Osteocyte (in vitro differentiated cells): ENCODE results near the gene KCNJ12. TPM values are rescaled to one million over a fixed set of nuclear protein-coding genes. Genes with fewer than 3 reads are reported as not detected.
A peak's percentile ranks its signal among the peaks of the same experiment; 100 is the strongest.
"Not testable (repeated sequence)": the region's sequence is repeated elsewhere in the genome, so short reads cannot be mapped to it uniquely, and the experiment has no call there.

Experiments used
- DNase-seq: peaks from one replicate; pipeline ENCODE4 v3.0.0; 2021; ENCODE audit warnings: mixed read lengths; ENCODE audit not compliant: unreplicated experiment; ENCODE audit errors: extremely low spot score
- H3K27ac Mint-ChIP-seq: one replicate; pipeline ENCODE4 v1.8.0; 2021; ENCODE audit warnings: mild to moderate bottlenecking, mixed read lengths; ENCODE audit not compliant: unreplicated experiment
- H3K27me3 Mint-ChIP-seq: one replicate; pipeline ENCODE4 v1.8.0; 2021; ENCODE audit warnings: mixed read lengths; ENCODE audit not compliant: unreplicated experiment
- H3K36me3 Mint-ChIP-seq: one replicate; pipeline ENCODE4 v1.8.0; 2021; ENCODE audit warnings: mixed read lengths; ENCODE audit not compliant: unreplicated experiment
- H3K4me1 Mint-ChIP-seq: one replicate; pipeline ENCODE4 v1.8.0; 2021; ENCODE audit warnings: mixed read lengths; ENCODE audit not compliant: unreplicated experiment
- H3K4me3 Mint-ChIP-seq: one replicate; pipeline ENCODE4 v1.8.0; 2021; ENCODE audit warnings: mild to moderate bottlenecking, moderate library complexity, mixed read lengths; ENCODE audit not compliant: unreplicated experiment
- H3K9me3 Mint-ChIP-seq: one replicate; pipeline ENCODE4 v1.8.0; 2021; ENCODE audit warnings: mixed read lengths; ENCODE audit not compliant: unreplicated experiment
- total RNA-seq: library from RNA; stranded (reverse); gene quantifications from 2 replicates; pipeline ENCODE4 v1.2.1, GENCODE V29; 2021
- TF ChIP-seq, protein P1 (sequence below): fragments of 200-600 bp; sonication (generic); IDR thresholded peaks from 2 replicates; pipeline ENCODE4 v1.5.0; 2021; ENCODE audit warnings: antibody characterized with exemption, mild to moderate bottlenecking, moderate library complexity

KCNJ12 gene
- total RNA-seq, 1 donor from 2014 or later, result 2.3 TPM

DNA sequence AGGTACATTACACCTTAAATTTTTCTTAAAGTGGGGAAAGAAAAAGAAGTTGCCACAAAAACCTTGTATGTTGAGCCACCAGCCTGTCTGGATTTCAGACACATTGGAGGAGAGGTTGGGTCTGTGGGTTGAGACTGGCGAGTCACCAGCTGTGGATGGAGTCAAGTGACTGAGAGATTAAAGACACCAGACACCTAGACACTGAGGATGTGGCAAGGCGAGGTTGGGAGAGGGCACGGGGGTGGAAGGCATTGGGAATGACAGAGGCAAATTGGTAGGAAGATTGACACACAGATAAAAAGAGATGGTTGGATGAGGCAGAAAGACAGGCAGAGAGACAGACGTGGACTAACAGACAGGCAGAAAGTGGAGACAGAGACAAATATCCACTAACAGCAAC is 49.6 kb downstream of the KCNJ12 start:
- Mint-ChIP-seq H3K27me3 (no peaks in the 10 kb centered on the region), H3K4me3 (no peak overlapping the region), H3K36me3 (no peaks in the 10 kb centered on the region), H3K27ac (no peak overlapping the region), H3K4me1 (peaks cover 13% of the 10 kb centered on the region), H3K9me3 (no peaks in the 10 kb centered on the region)
- TF ChIP-seq, protein P1, sequence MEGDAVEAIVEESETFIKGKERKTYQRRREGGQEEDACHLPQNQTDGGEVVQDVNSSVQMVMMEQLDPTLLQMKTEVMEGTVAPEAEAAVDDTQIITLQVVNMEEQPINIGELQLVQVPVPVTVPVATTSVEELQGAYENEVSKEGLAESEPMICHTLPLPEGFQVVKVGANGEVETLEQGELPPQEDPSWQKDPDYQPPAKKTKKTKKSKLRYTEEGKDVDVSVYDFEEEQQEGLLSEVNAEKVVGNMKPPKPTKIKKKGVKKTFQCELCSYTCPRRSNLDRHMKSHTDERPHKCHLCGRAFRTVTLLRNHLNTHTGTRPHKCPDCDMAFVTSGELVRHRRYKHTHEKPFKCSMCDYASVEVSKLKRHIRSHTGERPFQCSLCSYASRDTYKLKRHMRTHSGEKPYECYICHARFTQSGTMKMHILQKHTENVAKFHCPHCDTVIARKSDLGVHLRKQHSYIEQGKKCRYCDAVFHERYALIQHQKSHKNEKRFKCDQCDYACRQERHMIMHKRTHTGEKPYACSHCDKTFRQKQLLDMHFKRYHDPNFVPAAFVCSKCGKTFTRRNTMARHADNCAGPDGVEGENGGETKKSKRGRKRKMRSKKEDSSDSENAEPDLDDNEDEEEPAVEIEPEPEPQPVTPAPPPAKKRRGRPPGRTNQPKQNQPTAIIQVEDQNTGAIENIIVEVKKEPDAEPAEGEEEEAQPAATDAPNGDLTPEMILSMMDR, result no peak
- no peak for DNase-seq

DNA sequence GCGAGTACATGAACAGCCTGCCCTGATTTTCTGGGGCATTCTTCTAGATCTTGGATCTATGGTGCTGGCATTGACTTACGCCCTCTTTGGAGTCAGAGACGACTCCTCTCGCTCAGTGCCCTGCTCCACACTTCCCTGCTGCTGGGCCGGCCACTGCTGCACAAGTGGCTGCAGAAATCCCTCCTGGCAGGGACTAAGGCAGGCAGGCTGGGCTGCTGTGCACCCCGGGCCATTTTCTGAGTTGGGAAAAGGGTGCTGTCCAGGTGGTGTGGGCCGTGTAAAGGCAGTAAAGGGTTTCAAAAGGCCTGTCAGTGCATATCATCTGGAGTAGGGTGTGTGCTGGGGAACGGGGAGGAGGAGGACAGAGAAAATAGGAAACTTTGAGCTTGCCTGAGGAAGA is 50.1 kb downstream of the KCNJ12 start:
- H3K9me3 Mint-ChIP-seq, H3K4me3 Mint-ChIP-seq, H3K27me3 Mint-ChIP-seq, H3K27ac Mint-ChIP-seq, DNase-seq, H3K36me3 Mint-ChIP-seq: not testable (repeated sequence)
- peaks cover 13% of the 10 kb centered on the region for H3K4me1 Mint-ChIP-seq

DNA sequence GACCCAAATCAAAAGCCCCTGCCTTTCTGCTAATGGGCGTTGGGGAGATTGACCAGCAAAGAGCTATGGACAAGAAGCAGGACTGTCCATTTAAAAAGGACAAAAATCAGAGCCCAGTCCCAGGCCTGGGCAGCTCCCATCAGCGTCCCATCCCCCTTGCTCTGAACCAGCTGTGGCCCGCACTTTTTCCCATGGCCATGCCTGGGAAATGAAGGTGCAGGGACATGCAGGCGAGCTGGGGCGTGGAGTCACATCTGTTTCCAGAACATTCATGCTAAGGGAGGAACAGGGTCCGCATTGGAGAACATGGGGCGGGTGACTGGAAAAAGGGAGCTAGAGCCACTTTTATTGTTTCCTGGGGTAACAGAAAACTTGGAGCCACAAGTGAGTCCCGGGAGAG is 50.7 kb downstream of the KCNJ12 start:
- not testable (repeated sequence) for H3K36me3 Mint-ChIP-seq, DNase-seq, H3K4me1 Mint-ChIP-seq, H3K4me3 Mint-ChIP-seq, H3K27ac Mint-ChIP-seq, H3K27me3 Mint-ChIP-seq, H3K9me3 Mint-ChIP-seq

DNA sequence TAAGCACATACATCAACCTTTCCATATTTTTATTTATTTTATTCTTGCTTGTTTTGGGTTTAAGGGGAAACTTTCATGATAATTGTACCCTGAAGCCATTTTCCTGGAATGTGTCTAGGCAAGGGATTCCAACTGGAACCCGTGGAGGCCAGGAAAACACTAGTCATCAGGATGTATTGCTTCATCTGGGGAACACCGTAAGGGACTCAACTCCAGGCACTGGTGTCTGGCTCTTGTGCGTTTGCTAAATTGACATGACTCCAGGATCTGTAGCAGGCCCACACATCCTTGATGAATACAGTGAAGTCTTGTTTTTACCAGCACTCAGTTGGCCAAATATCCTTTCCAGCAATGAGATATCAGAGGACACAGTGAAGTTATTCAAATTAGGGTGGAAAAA is 51.6 kb downstream of the KCNJ12 start:
- not testable (repeated sequence) for H3K27me3 Mint-ChIP-seq

DNA sequence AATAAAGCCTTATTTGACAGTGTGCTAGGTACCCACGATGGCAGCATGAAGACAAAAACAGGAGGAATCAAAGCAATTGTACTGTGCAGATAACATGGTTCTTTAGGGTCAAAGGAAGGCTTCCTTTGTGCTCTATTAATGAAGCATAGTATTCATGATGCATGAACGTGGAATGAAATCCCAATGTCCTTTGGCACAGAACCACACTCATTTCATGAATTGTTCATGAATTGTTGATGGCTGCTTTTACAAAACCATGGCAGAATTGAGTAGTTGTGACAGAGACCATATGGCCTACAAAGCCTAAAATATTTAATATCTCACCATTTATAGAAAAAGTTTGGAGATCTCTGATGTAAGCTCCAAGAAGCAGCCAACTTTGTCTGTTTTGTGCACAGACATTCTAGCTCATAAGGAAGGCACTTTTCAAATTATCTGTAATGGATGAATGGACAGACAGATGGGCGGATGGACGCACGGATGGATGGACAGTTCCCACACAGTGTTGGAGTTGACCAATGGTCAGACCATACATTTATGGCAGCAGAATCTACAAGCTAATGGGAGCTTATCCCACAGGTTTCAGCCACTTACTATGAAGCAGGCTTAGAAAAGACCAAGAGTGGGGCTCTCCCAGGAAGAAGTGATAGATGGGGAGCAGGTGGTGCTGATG is 52.7 kb downstream of the KCNJ12 start:
- H3K9me3 Mint-ChIP-seq, DNase-seq, H3K4me1 Mint-ChIP-seq, H3K36me3 Mint-ChIP-seq, H3K4me3 Mint-ChIP-seq, H3K27me3 Mint-ChIP-seq, H3K27ac Mint-ChIP-seq: not testable (repeated sequence)

More for the DNA sequence above, 51.6 kb downstream of the KCNJ12 start:
- H3K27ac Mint-ChIP-seq, result peak overlapping the region; percentile 38
- DNase-seq, H3K9me3 Mint-ChIP-seq, H3K36me3 Mint-ChIP-seq, H3K4me1 Mint-ChIP-seq, H3K4me3 Mint-ChIP-seq: not testable (repeated sequence)

DNA sequence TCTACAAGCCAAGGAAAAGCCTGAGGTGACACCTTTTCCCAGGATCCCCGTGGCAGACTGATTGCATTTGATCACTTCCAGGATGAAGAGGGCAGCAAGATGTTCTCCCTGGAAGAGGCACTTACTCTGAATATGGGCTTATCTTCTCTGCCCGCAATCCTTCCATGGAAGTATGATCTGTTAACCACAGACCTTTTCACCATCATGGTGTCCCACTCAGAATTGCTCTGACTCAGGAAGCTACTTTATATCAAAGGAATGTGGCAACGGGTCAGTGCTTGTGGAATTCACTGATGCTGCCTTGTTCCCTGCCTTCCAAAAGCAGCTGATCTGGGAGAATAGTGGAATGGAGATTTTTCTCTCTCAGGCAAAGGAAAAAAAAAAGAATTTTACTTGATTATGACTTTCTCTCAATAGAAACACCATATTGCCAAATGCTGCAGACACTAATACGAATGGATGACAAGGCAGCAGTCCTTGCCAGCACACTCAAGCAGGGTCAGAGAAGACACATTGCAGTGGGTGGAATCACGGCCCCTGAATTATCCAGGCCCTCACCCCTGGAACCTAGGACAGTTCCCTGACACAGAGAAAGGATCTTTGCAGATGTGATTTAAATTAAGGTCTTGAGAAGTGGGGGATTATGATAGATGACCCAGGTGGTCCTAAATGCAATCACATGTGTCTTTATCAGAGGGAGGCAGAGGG is 53.9 kb downstream of the KCNJ12 start:
- DNase-seq, H3K27me3 Mint-ChIP-seq, H3K27ac Mint-ChIP-seq, H3K4me1 Mint-ChIP-seq, H3K9me3 Mint-ChIP-seq, H3K36me3 Mint-ChIP-seq, H3K4me3 Mint-ChIP-seq: not testable (repeated sequence)

DNA sequence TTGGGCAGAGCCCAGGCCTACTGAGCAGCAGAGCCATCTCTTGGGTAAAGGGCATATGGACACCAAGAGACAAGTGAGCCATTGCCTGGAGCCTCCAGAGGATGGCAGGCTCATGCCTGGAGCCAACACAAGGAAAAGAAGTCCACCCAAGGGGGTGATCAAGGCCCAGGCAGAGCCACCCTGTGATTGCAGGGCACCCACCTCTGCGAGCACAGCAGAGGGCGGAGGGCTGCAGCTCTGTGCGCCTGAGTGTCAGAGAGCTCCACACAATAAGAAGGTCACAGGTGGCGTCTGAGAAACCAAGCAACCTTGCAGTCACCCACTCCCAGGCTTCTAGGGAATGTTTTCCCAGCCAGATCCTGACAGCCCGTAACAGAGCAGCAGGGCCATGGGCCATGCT is 57.8 kb downstream of the KCNJ12 start:
- not testable (repeated sequence) for H3K4me1 Mint-ChIP-seq

DNA sequence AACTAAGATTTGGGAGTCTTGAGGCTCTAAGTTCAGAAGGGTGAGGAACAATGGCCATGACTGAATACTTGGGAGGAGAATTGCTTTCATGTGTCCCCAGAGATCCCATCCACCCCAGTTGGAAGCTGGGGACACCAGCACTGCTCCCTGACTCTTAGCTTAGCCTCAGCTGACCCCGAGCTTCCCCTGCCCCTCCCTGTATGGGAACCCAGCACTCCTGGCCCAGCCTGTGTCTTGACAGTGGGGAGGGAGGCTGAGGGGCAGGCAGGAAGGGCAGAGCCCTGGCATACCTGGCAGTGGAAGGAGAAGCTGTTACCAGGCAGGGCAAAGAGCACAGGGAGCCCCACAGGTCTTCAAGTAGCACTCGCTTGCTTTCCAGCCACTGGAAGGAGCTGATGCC is 58.8 kb downstream of the KCNJ12 start:
- DNase-seq, H3K9me3 Mint-ChIP-seq, H3K27ac Mint-ChIP-seq, H3K27me3 Mint-ChIP-seq, H3K4me1 Mint-ChIP-seq, H3K4me3 Mint-ChIP-seq, H3K36me3 Mint-ChIP-seq: not testable (repeated sequence)

More for the DNA sequence above, 57.8 kb downstream of the KCNJ12 start:
- not testable (repeated sequence) for H3K9me3 Mint-ChIP-seq, H3K4me3 Mint-ChIP-seq, H3K27ac Mint-ChIP-seq, H3K36me3 Mint-ChIP-seq, H3K27me3 Mint-ChIP-seq
- peak; percentile 78 for DNase-seq

DNA sequence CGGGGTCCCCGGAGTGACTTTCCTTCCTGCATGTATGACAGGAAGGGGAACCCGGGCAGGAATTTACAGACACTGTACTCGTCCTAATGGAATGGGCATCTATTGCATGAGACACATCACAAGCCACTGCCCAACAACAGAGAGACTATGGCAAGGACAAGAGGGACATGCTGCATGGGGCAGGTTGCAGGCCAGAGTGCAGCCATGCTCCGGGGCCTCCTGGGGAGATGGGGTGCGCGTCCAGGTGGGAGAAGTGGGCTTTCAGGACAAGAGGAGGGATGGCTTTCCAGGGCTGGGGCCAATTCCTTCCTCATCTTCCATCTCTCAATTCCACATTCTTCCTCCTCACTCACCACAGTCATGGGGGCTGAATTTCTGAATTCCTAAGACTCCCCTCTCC is 60.3 kb downstream of the KCNJ12 start:
- H3K36me3 Mint-ChIP-seq, H3K4me1 Mint-ChIP-seq: not testable (repeated sequence)

DNA sequence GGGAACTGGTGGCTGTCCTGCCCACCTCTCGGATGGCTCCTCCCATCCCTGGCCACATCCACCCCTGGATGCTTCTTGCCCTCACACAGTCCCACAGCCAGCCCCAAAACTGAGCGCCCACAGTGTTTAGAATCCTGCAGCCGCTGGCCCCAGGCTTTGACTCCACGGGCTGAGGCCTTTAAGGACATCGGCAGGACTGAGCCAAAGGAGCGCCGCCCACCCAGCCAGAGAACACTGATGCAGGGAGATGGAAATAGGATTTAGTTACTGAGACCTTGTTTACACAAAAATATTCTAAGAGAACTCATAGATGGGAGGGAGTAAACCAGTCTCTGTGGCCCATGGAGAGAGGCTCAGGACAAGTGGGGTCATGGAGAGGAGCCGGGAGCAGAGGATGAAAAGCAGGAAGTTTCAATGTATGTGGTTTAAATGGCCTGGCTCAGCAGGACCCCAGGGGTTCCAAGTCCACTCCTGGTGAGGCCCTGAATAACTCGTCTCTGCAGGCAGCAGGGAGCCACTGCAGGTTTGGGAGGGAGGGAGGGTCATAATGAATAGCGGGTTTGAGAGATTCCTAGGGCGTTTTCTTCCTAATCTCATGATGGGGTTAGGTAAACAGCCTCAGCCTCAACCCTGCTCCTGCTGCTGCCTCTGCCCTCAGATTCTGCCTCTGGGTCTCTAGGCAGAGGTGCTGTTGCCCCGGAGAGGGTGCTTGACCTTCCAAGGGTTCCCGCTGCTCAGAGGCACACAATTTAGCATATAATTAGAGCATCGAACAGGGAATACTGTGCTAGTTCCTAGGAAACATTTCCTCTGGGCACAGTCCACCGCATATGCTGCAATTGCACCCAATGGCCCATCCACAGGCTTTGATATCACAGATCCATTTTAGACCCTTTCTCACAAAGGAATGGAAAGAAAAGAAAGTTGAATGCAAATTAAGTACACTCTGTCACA is 61.0 kb downstream of the KCNJ12 start:
- not testable (repeated sequence) for H3K4me1 Mint-ChIP-seq, H3K4me3 Mint-ChIP-seq, H3K36me3 Mint-ChIP-seq, H3K9me3 Mint-ChIP-seq, H3K27ac Mint-ChIP-seq
- peak; percentile 65 for DNase-seq
- H3K27me3 Mint-ChIP-seq, result peaks cover 12% of the 10 kb centered on the region

More for the DNA sequence above, 60.3 kb downstream of the KCNJ12 start:
- H3K27me3 Mint-ChIP-seq, result peaks cover 10% of the 10 kb centered on the region
- not testable (repeated sequence) for H3K27ac Mint-ChIP-seq, H3K9me3 Mint-ChIP-seq, H3K4me3 Mint-ChIP-seq
- peak; percentile 76 for DNase-seq
